ENCODE measurements around the gene CLDN3. TPM values are rescaled to one million over a fixed set of nuclear protein-coding genes. Genes with fewer than 3 reads are reported as not detected.
"Not testable (repeated sequence)": the region's sequence is repeated elsewhere in the genome, so short reads cannot be mapped to it uniquely, and the experiment has no call there.

The CLDN3 gene
- total RNA-seq, 1 experiment from 2014 or later, result 16.5 TPM

DNA sequence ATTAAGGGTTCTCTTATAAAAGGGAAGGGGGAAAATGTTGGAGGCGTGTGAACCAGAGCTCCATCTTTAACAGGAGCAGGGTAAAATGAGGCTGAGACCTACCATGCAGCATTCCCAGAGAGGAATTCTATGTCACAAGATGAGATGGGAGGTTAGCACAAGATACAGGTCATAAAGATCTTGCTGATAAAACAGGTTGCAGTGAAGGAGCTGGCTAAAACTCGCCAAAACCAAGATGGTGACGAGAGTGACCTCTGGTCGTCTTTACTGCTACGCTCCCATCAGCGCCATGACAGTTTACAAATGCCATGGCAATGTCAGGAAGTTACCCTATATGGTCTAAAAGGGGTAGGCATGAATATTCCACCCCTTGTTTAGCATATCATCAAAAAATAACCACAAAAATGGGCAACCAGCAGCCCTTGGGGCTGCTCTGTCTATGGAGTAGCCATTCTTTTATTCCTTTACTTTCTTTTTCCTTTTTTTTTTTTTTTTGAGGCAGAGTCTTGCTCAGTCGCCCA is 21.2 kb upstream of the CLDN3 start:
- H3K27ac ChIP-seq (ENCODE audit: insufficient read length, low read depth, low read length); H4K20me1 ChIP-seq (ENCODE audit: control insufficient read depth, insufficient read depth, insufficient read length); H3K9me3 ChIP-seq (ENCODE audit: control insufficient read depth, low read depth, low read length); H3K36me3 Mint-ChIP-seq (ENCODE audit: insufficient read depth in 1 of 3, low read depth in 3 of 3); H4K91ac ChIP-seq (ENCODE audit: insufficient read length, low read depth, low read length); H4K8ac ChIP-seq (replicated peaks; ENCODE audit: insufficient read length, low read depth, low read length); H4K5ac ChIP-seq (ENCODE audit: insufficient read length, low read depth, low read length); H2BK5ac ChIP-seq (ENCODE audit: insufficient read length, low read length); H3K18ac ChIP-seq (ENCODE audit: insufficient read length, low read depth, low read length); H3K14ac ChIP-seq (ENCODE audit: insufficient read depth, low read length); H3K4me3 Mint-ChIP-seq; H2BK12ac ChIP-seq (ENCODE audit: insufficient read length, low read depth, low read length); H2BK20ac ChIP-seq (ENCODE audit: low read depth, low read length, poor library complexity, severe bottlenecking); H2AFZ ChIP-seq (ENCODE audit: low read length); H3K4me1 ChIP-seq (ENCODE audit: insufficient read depth, low read length); H2AK5ac ChIP-seq (ENCODE audit: insufficient read length, low read length); H3K23me2 ChIP-seq (ENCODE audit: insufficient read length, low read depth, low read length, poor library complexity, severe bottlenecking); H3K27ac Mint-ChIP-seq; H3K27me3 Mint-ChIP-seq (ENCODE audit: low read depth); H3K56ac ChIP-seq (ENCODE audit: insufficient read length, low read depth, low read length); H3K4ac ChIP-seq (ENCODE audit: low read depth, low read length); H3K79me1 ChIP-seq (ENCODE audit: insufficient read depth, low read depth, low read length, poor library complexity, severe bottlenecking); H2BK15ac ChIP-seq (ENCODE audit: low read depth, low read length); H3K4me2 ChIP-seq (ENCODE audit: insufficient read depth, insufficient read length, low read length); H3K9ac ChIP-seq (ENCODE audit: extremely low read depth, insufficient read length, low read length); H3T11ph ChIP-seq (ENCODE audit: low read length); H3K79me2 ChIP-seq (ENCODE audit: insufficient read depth, low read length); H3K23ac ChIP-seq (ENCODE audit: insufficient read length, low read depth, low read length); H3K27me3 ChIP-seq (ENCODE audit: insufficient read depth, low read length); DNase-seq; H2BK120ac ChIP-seq (ENCODE audit: low read depth, low read length, poor library complexity, severe bottlenecking): not testable (repeated sequence)
- Mint-ChIP-seq H3K9me3 (peaks cover 3 to 21% of the 10 kb centered on the region in 2 experiments; a peak in 3 of 5 replicates), H3K4me1 (peaks cover 3 to 13% of the 10 kb centered on the region in 2 experiments)
- WGBS (ENCODE audit: extremely low coverage, insufficient read length, low lambda C conversion rate), result no CpG with 5 or more reads among the region's 7 CpGs
